ENCODE data around the gene ASTL.
A peak's percentile ranks its signal among the peaks of the same experiment; 100 is the strongest.

The ASTL gene

DNA sequence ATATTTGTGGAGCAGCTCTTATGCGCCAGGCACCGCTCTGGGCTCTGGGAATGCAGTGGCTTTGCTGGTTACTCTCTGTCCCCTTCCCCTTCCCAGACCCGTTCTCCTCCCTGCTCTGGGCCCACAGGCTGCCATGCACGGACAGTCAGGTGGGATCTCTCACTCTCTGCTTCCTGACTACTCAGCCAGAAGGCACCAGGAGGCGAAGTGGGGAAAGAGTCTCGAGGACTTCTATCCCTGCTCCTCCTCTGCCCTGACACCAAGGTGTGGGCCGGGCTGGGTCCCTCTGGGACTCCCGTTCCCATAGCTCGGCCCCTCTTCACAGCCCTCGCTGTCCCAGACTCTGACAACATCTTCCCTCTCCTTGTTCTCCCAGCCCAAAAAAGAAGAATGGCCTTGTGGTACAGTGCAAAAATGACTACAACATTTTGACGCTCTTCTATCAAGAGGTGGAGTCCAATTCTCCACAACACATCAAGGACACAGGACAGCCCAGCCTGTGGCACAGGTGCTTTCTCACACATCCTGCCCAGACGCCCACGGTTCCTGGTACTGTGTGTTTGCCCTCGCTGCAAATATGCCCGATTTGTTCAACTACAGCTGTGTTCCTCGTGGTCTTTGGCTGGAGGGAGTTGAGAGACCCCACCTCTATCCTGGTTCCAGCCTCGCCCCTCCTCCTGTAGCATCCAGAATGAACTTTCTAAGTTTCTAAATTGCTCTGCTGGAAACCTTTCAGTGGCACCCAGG, 21.0 kb upstream of the ASTL start:
- no peak for DNase-seq (ENCODE audit: low read depth in 2 of 2)

- DNase-seq (ENCODE audit: low read depth in 2 of 2): no peak
These were observed 20.2 kb upstream of the ASTL start for GRCh38 chr2:96158554-96158940.

GRCh38 chr2:96157649-96158553, 19.6 kb upstream of the ASTL start:
- DNase-seq (ENCODE audit: low read depth in 2 of 2): peak; percentile 91 to 94

DNA sequence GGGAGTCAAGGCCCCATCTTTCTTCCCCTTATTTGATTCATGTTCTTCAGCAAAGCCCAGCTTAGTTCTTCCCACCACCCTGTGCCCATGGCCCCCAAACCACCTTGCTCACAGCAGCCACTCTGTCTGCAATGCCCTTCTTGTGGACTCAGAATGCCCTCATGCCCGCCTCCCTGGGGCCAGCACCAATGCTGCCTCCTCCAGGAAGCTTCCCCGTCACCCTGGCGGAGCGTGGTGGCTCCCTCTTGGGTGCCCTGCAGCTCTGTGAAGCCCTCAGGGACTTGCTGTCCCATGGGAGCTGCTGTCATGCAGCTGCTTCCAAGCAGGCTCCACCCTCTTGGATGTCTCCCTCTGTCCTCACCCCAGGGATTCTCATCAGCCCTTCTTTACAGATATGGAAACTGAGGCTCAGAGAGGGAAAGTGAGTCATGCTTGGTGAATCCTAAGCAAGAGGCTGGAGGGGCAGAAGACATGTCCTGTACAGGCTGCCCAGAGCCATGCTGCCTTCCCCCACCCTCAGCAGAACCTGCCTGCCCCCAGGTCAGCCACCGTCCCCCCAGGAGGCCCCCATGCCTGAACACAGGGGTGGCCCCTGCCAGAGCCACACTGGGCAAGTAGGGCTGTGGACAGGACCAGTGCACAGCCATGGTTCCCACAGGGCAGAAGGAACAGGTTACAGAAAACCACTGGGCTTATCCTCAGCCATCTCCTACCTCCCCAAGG, 18.8 kb upstream of the ASTL start:
- no peak for DNase-seq (ENCODE audit: low read depth in 2 of 2)

GRCh38 chr2:96156011-96156820, 17.9 kb upstream of the ASTL start:
- no peak for DNase-seq (ENCODE audit: low read depth in 2 of 2)

DNA sequence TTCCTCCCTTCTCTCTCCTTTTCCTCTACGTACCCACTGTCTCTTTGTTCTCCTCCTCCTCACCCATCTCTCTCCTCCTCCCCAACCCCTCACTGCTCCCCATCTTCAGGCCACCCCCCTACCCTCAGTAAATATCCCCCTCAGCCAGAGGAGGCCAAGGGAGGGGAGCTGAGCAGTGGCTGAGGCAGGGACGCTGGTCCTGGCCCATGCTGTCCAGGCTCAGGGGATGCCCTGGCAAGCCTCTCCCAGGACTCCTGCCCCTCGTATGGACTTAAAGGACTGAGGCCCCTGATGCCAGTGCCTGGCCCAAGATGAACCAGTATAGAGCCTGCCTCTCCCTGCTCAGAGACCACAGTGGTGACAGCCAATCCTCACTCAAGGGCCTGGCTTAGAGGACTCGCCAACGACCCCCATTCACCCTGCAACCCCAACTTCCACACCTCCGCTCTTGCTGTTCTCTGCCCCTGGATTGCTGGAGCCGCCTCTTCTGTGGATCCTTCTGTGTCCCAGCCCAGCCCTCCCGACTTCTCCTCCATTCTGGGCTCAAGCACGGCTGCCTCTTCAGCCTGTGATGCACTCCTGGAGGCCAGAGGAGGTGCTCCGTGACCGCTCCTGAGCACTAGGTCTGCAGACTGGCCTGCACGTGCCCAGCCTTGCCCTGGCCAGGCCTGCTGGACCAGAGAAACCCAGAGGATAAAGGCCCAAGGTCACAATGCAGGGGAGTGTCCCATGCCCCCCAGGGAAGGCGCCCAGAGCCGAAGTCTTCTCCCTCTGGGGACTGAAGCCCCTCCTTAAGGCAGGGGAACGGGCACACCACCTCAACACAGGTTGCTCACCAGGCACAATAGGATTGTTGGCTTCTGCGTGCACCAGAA, 16.4 kb upstream of the ASTL start:
- no peak for DNase-seq (ENCODE audit: low read depth in 2 of 2)

GRCh38 chr2:96153991-96154431, 15.7 kb upstream of the ASTL start:
- DNase-seq (ENCODE audit: low read depth in 2 of 2): no peak

DNA sequence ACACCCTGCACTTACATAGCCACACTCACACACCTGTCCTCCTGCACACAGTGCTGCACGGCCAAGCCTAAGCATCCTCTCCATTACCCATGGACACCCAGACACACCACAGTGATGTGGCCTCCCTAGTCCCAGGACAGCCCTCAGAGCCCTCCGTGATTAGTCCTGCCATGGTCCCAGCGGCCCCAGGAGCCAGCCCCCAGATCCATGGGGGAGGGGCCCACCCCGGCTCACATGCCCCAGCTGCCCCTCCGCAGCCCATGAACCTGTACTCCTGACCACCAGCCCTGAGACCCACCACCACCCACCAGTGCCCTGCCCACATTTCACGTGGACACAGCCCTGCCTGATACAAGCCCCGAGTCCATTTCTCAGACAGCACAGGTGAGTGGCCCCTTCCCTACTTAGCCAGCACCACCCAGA, 15.0 kb upstream of the ASTL start:
- no peak for DNase-seq (ENCODE audit: low read depth in 2 of 2)

DNA sequence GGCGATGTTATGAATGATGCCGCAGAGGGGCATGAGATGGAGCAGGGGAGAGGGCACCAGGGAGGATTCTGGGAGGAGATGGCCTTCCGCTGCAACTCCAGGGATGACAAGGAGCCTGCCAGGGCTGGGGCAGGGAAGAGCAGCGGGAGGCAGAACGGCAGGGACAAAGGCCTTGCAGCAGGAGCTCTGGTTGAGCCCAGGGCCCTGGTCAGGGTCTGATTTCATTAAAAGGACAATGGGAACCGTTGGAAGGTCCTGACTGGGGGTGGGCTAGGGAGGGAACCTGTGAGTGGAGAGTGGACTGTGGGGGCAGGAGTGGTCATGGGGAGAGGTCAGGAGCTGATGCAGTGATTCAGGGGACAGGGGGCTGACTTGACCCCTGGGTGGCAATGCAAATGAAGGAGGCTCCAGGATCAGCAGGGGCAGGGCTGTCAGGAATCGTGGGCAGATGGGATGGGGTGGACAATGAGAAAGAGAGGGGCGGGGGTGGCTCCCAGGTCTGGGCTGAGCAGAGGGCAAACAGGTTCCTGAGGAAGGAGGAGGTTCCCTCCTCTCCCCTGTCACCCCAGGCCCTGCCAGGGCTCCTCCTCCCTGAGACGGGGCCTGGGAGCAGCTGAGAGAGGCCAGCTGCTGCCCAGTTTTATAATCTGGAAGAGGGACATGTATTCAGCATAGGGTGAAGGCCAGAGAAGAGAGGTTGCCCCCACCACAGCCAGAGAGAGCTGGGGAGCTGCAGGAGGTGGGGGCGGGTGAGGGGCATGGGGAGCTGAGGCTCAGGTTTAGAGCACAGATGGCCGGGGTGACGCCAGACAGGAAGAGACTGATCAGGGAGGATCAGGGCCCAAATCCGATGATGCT, 14.2 kb upstream of the ASTL start:
- no peak for DNase-seq (ENCODE audit: low read depth in 2 of 2)

DNA sequence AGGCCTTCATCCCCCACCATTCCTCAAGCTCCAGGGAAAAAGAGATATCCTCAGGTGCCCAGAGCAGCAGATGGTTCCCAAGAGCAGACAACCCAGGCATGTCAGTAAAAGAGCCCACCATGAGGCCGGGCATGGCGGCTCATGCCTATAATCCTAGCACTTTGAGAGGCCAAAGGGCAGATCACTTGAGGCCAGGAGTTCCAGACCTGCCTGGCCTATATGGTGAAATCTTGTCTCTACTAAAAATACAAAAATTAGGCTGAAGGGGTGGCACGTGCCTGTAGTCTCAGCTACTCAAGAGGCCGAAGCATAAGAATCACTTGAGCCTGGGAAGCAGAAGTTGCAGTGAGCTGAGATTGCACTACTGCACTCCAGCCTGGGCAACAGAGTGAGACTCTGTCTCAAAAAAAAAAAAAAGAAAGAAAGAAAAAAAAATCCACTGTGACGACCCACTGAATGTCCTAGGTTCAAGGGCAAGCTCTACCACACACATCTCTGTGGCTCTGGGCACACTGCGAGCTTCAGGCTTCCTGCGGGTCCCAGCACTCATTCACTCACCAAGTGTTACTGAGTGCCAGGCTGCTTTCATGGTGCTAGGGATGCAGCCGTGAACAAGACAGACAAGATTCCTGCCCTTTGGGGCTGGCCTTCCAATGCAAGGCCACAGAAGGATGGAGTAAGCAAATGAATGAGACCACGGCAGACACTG, 13.4 kb upstream of the ASTL start:
- no peak for DNase-seq (ENCODE audit: low read depth in 2 of 2)

DNA sequence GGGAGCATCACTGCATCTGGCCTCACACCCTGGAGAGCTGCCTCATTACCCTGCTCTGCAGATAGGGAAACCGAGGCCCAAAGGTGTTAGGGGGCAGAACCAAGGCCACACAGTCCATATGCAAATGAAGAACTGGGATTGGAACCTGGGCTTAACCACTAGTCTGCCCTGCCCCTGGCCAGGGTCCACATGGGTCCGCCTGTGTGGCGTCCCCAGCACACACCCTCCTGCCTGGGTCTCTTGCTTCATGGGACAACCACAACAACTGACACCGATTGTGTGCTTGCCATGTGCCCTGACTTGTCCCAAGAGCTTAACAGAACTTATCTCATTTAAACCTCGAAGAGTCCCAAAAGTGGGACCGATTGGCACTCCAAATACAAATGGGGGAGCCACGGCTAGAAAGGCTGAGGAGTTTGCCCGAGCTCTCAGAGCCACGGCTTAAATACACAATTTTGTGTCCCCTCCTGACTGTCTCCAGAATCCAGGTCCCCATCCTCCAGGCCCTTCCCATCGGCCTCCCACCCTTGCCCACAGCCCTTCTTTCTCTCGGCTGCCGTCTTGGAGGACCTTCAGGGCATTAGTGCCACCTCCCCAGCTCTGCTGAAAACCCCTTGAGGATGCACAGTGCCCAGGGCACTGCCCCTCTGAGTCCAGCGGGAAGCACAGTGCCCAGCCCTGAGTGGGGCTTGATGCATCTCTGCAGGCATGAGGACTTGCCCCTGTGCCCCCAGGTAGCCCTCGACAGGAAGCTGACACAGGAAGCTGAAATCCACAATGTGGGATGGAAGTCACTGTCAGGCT, 12.7 kb upstream of the ASTL start:
- DNase-seq (ENCODE audit: low read depth in 2 of 2): no peak

GRCh38 chr2:96150007-96150640, 11.8 kb upstream of the ASTL start:
- DNase-seq (ENCODE audit: low read depth in 2 of 2): no peak

DNA sequence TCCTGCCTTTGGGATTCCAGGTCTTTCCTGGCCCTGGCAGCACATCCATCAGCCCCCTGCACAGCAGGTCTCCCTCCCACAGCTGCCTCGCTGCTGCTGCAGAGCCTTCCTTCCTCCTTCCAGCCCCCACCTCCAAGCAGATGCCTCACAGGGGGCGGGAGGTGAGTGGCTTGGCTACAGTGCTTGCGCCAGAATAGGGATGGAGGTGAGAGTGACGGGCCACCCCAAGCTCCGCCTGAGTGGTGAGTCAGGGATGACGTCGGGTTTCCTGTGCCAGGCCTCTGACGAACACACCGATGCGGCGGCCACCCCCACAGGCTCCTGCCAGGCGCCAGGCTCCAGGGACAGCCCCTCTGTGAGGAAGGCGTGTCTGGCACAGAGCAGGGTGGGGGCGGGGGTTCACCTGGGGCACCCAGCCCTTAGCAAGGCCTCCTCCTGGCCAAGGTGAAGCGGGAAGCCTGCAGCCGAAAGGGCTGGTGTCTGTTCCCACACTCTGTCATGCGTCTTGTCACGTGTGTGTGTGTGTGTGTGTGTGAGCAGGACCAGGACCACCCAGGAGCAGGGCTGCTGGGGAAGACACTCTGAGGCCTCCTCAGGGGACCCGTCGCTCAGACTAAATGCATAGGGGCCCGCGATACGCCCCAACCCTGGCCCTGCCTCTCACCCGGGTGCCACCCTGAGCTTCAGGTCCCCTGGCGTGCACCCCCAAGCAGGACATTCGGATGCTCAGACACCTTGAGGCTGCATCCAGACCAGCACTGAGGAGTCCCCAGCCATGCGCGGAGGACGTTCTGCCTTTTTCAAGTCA, 10.3 kb upstream of the ASTL start:
- peak; percentile 93 to 95 for DNase-seq (ENCODE audit: low read depth in 2 of 2)

- no peak for DNase-seq (ENCODE audit: low read depth in 2 of 2)
These were observed 9.4 kb upstream of the ASTL start for GRCh38 chr2:96147593-96148201.

DNA sequence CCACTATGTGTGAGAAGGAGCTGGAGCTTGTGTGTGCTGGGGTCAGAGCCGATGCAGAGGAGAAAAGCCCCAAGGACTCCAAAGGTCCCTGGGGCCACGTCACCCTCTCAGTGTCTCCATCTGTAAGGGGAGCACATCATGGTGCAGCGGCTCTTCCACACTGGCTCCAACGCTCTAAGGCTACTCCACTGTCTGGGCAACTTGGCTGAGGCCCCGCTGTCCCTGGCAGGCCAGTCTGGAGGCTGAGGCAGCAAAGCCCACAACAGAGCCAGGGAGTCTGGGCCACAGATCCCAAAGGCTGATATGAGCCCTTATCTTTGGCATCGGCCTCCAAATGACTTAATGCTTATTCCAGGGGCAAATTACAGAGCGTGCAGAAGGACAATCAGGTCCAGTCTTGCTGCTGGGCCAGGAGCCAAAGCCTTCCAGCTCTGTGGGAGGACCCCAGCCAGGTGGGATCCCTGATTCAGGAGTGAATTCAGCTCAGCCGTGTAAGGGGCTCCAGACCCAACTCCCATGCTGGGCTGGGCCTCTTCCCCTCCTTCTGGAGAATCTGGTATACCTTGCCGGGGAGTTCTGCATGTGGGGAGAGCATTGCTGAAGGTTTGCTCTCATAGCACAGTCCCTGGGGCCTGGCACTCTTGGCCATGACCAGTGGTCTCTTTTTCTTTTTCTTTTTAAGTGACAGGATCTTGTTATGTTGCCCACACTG, 8.7 kb upstream of the ASTL start:
- DNase-seq (ENCODE audit: low read depth in 2 of 2): no peak
